ENCODE results near the gene RARG. TPM values are rescaled to one million over a fixed set of nuclear protein-coding genes. Genes with fewer than 3 reads are reported as not detected.

RARG gene
- total RNA-seq (ENCODE audit: unreplicated experiment), result 7.9 TPM
- long read RNA-seq, partial matches to known transcripts, result 1 of 1 reads
- long read RNA-seq, other reads (novel, unspliced or antisense), result 0 of 1 reads

GRCh38 chr12:53231921-53232645, at the start of gene RARG:
Gene RARG, minus strand, starts transcription at chr12:53232209. Its CDS starts 4,664 bp downstream, at chr12:53227545.
- TF ChIP-seq CTCF (IDR thresholded peaks at IDR 0.05; ENCODE audit: unreplicated experiment), result no peak
- Mint-ChIP-seq H3K4me3 (ENCODE audit: unreplicated experiment) (peak within 1 kb of the TSS; percentile 87), H3K9me3 (ENCODE audit: unreplicated experiment) (no peaks in the 10 kb centered on the region), H3K27ac (ENCODE audit: unreplicated experiment) (peak within 1 kb of the TSS; percentile 67), H3K27me3 (ENCODE audit: unreplicated experiment) (peaks cover 18% of the 10 kb centered on the region), H3K4me1 (ENCODE audit: unreplicated experiment) (peaks cover 29% of the 10 kb centered on the region), H3K36me3 (ENCODE audit: low read depth, unreplicated experiment) (peaks cover 3% of the 10 kb centered on the region)
- DNase-seq (ENCODE audit: low spot score), result no peak

DNA sequence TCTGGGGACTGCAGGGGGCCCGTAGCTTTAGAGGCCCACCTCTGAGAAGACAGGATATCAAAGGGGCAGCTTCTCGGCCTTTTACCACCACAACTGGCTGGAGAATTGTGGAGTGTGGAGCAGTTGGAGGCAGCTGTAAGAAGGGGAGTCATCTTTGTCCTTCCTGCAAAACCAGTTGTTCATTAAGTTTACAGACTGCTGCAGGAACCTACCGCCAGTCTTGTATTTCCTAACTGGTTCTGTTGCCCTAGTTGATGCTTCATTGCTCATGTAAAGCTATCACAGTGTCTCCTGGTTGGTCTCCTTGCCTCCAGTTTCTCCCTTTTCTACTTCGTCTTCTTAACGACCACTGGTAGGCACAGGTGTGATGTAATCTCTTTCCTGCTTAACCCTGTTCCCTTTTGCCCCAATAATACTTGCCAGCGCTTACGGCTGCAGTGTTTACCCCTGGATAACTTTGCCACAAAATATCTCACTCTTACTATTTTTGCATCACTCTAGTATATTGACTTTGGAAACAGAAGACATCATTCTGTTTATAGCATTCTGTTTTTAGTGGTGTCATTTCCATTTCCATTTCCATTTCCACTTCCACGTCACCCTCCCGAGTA, 48.0 kb upstream of the RARG start:
- no peak overlapping the region for H3K27ac Mint-ChIP-seq (ENCODE audit: unreplicated experiment)

GRCh38 chr12:53279283-53279869, 47.4 kb upstream of the RARG start:
- no peak for TF ChIP-seq CTCF (IDR thresholded peaks at IDR 0.05; ENCODE audit: unreplicated experiment)
- Mint-ChIP-seq H3K36me3 (ENCODE audit: low read depth, unreplicated experiment) (peaks cover 10% of the 10 kb centered on the region), H3K4me3 (ENCODE audit: unreplicated experiment) (no peak overlapping the region), H3K4me1 (ENCODE audit: unreplicated experiment) (no peaks in the 10 kb centered on the region), H3K27me3 (ENCODE audit: unreplicated experiment) (peaks cover 2% of the 10 kb centered on the region), H3K9me3 (ENCODE audit: unreplicated experiment) (no peaks in the 10 kb centered on the region), H3K27ac (ENCODE audit: unreplicated experiment) (no peak overlapping the region)
- DNase-seq (ENCODE audit: low spot score), result no peak

More for the DNA sequence above, 48.0 kb upstream of the RARG start:
- Mint-ChIP-seq H3K4me3 (ENCODE audit: unreplicated experiment) (no peak overlapping the region), H3K9me3 (ENCODE audit: unreplicated experiment) (no peaks in the 10 kb centered on the region), H3K27me3 (ENCODE audit: unreplicated experiment) (peaks cover 2% of the 10 kb centered on the region), H3K36me3 (ENCODE audit: low read depth, unreplicated experiment) (peaks cover 10% of the 10 kb centered on the region), H3K4me1 (ENCODE audit: unreplicated experiment) (no peaks in the 10 kb centered on the region)
- TF ChIP-seq CTCF (IDR thresholded peaks at IDR 0.05; ENCODE audit: unreplicated experiment), result no peak
- DNase-seq (ENCODE audit: low spot score), result no peak

DNA sequence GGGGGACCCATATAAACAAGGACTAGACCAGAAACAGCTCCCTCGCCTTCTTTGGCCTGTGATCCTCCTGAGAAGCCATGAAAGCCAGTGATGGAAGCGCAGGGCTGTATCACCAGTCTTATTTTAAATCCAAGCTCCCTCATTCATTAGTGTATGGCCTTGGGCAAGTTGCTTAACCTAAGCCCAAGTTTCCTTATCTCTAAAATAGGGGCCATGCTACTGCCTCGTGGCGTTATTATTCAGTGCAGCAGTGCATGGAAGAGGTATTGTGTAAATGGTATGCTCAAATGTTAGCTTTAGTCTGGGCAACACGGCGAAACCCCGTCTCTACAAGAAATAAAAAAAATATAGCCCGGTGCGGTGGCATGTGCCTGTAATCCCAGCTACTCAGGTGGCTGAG, 46.0 kb upstream of the RARG start:
- DNase-seq (ENCODE audit: low spot score), result no peak
- Mint-ChIP-seq H3K4me1 (ENCODE audit: unreplicated experiment) (no peaks in the 10 kb centered on the region), H3K36me3 (ENCODE audit: low read depth, unreplicated experiment) (peaks cover 8% of the 10 kb centered on the region), H3K9me3 (ENCODE audit: unreplicated experiment) (no peaks in the 10 kb centered on the region), H3K27ac (ENCODE audit: unreplicated experiment) (no peak overlapping the region), H3K4me3 (ENCODE audit: unreplicated experiment) (no peak overlapping the region), H3K27me3 (ENCODE audit: unreplicated experiment) (peaks cover 2% of the 10 kb centered on the region)
- TF ChIP-seq CTCF (IDR thresholded peaks at IDR 0.05; ENCODE audit: unreplicated experiment), result no peak

All from endothelial cell (in vitro differentiated cells).